GM23338 (cell line): ENCODE measurements around the gene MLST8.

Experiments used
- POLR2AphosphoS5 ChIP-seq: IDR thresholded peaks from 2 replicates; pipeline ENCODE4 v1.6.1; 2016; ENCODE audit warnings: antibody characterized with exemption, low read depth
- TF ChIP-seq, protein P1 (sequence below), 2 experiments: fragments of 200-600 bp in 1 of 2; sonication (generic) in 1 of 2; conservative IDR thresholded peaks; 2 replicates each; pipeline versions ENCODE4 v1.5.1 to v1.6.1; 2016 to 2017; ENCODE audit warnings: antibody characterized with exemption in 2 of 2, low read depth in 2 of 2, mild to moderate bottlenecking in 2 of 2, moderate library complexity in 1 of 2

DNA sequence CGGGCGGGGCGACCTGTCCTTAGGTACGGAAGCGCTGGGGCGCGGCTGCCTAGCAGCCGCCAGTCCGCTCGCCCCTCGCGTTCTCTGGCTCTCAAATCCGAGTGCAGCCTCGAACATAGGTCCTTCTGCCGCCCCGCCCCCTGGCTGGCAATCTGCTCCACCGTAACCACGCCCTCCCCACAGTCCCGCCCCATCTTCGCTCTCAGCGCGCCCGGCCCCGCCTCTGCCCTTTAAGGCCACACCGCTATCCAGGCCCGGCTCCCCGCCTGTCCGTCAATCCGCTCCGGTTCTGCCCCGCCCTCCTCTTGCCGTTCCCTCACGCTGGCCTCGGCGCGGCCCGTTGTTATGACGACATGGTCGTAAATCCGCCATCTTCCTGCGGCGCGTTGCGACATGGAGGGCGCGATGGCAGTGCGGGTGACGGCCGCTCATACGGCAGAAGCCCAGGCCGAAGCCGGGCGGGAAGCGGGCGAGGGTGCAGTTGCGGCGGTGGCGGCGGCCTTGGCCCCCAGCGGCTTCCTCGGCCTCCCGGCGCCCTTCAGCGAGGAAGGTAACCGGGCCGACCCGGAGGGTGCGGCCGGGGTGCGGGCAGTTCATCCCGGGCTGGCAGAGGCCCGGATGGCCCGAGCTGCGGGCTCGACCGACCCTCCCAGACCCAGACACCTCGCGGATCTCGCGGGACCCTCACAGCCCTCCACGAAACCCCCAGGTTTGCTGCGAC, 18.1 kb downstream of the MLST8 start, which contains the start of gene E4F1:
- TF ChIP-seq, protein P1, sequence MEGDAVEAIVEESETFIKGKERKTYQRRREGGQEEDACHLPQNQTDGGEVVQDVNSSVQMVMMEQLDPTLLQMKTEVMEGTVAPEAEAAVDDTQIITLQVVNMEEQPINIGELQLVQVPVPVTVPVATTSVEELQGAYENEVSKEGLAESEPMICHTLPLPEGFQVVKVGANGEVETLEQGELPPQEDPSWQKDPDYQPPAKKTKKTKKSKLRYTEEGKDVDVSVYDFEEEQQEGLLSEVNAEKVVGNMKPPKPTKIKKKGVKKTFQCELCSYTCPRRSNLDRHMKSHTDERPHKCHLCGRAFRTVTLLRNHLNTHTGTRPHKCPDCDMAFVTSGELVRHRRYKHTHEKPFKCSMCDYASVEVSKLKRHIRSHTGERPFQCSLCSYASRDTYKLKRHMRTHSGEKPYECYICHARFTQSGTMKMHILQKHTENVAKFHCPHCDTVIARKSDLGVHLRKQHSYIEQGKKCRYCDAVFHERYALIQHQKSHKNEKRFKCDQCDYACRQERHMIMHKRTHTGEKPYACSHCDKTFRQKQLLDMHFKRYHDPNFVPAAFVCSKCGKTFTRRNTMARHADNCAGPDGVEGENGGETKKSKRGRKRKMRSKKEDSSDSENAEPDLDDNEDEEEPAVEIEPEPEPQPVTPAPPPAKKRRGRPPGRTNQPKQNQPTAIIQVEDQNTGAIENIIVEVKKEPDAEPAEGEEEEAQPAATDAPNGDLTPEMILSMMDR (conservative IDR thresholded peaks at IDR 0.05; ENCODE audit: low read depth in 2 of 2), result no peak
- TF ChIP-seq POLR2AphosphoS5, result peak; percentile 96
